ENCODE results near the gene ITIH5.
"Not testable (repeated sequence)": the region's sequence is repeated elsewhere in the genome, so short reads cannot be mapped to it uniquely, and the experiment has no call there.

ITIH5 gene

GRCh38 chr10:7667262-7668141 is 736 bp upstream of the ITIH5 start:
- Mint-ChIP-seq H3K4me1 (ENCODE audit: low read depth) (peaks cover 2% of the 10 kb centered on the region), H3K36me3 (ENCODE audit: low read depth) (no peaks in the 10 kb centered on the region), H3K4me3 (peak overlapping the region; percentile 61), H3K9me3 (no peaks in the 10 kb centered on the region), H3K27me3 (ENCODE audit: low read depth) (peaks cover 63% of the 10 kb centered on the region), H3K27ac (no peak overlapping the region)
- no peak for DNase-seq (ENCODE audit: low spot score)

DNA sequence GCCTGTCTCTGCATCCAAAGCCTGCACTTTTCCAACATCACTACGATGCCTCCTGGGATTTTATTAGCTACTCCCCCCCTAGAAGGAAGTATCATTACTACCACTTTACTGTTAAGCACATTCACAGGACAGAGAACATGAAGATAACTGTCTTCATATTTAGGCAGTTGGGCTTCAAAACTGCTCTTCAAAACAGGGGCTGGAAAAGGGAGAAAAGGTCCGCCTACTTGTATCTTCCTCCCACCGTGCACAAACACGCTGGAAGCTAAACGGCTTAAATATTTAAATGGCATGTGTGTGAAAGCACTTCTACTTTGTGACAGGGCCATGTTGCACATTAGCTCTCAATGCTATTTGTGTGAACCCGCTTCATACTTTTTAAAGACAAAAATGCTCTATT is 999 bp downstream of the ITIH5 start:
- DNase-seq (ENCODE audit: low spot score), result no peak
- Mint-ChIP-seq H3K27ac (no peak overlapping the region), H3K36me3 (ENCODE audit: low read depth) (no peaks in the 10 kb centered on the region), H3K9me3 (no peaks in the 10 kb centered on the region), H3K4me1 (ENCODE audit: low read depth) (peaks cover 2% of the 10 kb centered on the region), H3K27me3 (ENCODE audit: low read depth) (peaks cover 58% of the 10 kb centered on the region), H3K4me3 (peak overlapping the region; percentile 51)

DNA sequence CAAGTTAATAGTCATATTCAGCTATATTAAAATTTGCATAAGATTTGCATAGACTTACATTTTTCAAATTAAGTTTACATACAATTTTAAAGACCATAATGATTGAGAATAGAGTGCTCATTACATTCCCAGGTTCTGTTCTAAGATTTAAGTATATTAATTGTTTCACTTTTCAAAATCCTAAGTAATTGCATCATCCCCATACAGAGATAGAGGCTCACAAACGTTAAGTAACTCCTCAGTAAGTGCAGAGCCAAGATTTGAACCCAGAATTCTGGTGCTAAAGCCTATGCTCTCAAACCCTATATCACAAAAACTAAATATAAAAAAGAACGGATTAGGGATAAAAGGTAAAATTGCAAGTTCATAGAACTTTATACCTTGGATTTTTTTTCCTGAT is 2.1 kb downstream of the ITIH5 start:
- Mint-ChIP-seq H3K36me3 (ENCODE audit: low read depth) (no peaks in the 10 kb centered on the region), H3K4me3 (no peak overlapping the region), H3K27ac (no peak overlapping the region), H3K4me1 (ENCODE audit: low read depth) (peaks cover 2% of the 10 kb centered on the region), H3K27me3 (ENCODE audit: low read depth) (peaks cover 53% of the 10 kb centered on the region), H3K9me3 (no peaks in the 10 kb centered on the region)
- no peak for DNase-seq (ENCODE audit: low spot score)

GRCh38 chr10:7662522-7662921 is 4.2 kb downstream of the ITIH5 start:
- no peak for DNase-seq (ENCODE audit: low spot score)
- H3K36me3 Mint-ChIP-seq (ENCODE audit: low read depth), result no peaks in the 10 kb centered on the region

GRCh38 chr10:7659560-7659959 is 7.2 kb downstream of the ITIH5 start:
- Mint-ChIP-seq H3K27me3 (ENCODE audit: low read depth) (peaks cover 22% of the 10 kb centered on the region), H3K4me1 (ENCODE audit: low read depth) (no peaks in the 10 kb centered on the region), H3K27ac (no peak overlapping the region), H3K9me3 (no peaks in the 10 kb centered on the region), H3K36me3 (ENCODE audit: low read depth) (no peaks in the 10 kb centered on the region), H3K4me3 (no peak overlapping the region)
- DNase-seq (ENCODE audit: low spot score), result no peak

More at GRCh38 chr10:7662522-7662921, 4.2 kb downstream of the ITIH5 start:
- no peaks in the 10 kb centered on the region for H3K4me1 Mint-ChIP-seq (ENCODE audit: low read depth)
- H3K27me3 Mint-ChIP-seq (ENCODE audit: low read depth), result peaks cover 34% of the 10 kb centered on the region
- H3K9me3 Mint-ChIP-seq, result no peaks in the 10 kb centered on the region
- H3K27ac Mint-ChIP-seq, result no peak overlapping the region
- H3K4me3 Mint-ChIP-seq, result no peak overlapping the region

GRCh38 chr10:7657552-7657951 is 9.2 kb downstream of the ITIH5 start:
- Mint-ChIP-seq H3K4me3 (no peak overlapping the region), H3K36me3 (ENCODE audit: low read depth) (no peaks in the 10 kb centered on the region), H3K4me1 (ENCODE audit: low read depth) (no peaks in the 10 kb centered on the region), H3K9me3 (no peaks in the 10 kb centered on the region), H3K27ac (no peak overlapping the region), H3K27me3 (ENCODE audit: low read depth) (peaks cover 21% of the 10 kb centered on the region)
- DNase-seq (ENCODE audit: low spot score), result no peak

DNA sequence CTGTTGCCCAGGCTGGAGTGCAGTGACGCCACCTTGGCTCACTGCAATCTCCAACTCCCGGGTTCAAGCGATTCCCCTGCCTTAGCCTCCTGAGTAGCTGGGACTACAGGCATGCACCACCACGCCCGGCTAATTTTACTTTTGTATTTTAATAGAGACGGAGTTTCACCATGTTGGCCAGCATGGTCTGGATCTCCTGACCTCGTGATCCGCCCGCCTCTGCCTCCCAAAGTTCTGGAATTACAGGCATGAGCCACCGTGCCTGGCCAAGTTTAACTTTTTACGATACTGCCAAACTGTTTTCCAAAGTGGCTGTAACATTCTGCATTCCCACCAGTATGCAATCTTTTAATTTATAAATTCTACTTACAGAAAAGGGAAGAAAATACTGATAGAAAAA is 9.7 kb downstream of the ITIH5 start:
- not testable (repeated sequence) for H3K9me3 Mint-ChIP-seq; H3K4me1 Mint-ChIP-seq (ENCODE audit: low read depth); H3K36me3 Mint-ChIP-seq (ENCODE audit: low read depth); H3K4me3 Mint-ChIP-seq; H3K27ac Mint-ChIP-seq; DNase-seq (ENCODE audit: low spot score)
- peaks cover 18% of the 10 kb centered on the region for H3K27me3 Mint-ChIP-seq (ENCODE audit: low read depth)

DNA sequence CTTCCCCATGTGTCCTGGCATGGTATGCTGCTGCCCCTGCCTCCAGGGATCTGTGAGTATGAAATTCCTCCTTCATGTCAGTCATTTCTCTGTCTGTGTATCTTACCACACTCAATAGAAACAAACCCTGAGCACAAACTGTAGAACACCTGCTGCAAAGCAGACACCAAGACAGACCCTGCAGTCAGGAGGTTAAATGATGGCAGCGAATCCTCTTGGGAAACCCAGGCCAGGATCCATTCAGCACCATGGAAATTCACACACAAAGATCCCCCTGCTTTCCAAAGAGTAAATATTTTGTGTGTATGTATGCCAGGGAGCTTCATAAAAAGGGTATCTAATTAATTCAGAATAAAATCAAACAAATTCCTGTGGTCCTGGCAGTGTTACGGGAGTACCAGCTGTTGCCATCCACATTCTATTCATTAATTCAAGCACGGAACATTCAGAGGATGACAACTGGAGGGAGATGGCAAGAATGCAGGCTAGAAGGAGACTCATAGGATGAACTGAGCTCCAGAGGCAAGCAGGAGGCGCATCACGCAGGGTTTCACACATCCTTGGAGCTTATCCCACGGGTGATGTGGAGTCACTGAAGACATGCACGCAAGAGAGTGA is 14.8 kb downstream of the ITIH5 start:
- Mint-ChIP-seq H3K9me3 (no peaks in the 10 kb centered on the region), H3K36me3 (ENCODE audit: low read depth) (no peaks in the 10 kb centered on the region), H3K27ac (no peak overlapping the region), H3K4me3 (no peak overlapping the region), H3K27me3 (ENCODE audit: low read depth) (peaks cover 21% of the 10 kb centered on the region), H3K4me1 (ENCODE audit: low read depth) (no peaks in the 10 kb centered on the region)
- DNase-seq (ENCODE audit: low spot score), result no peak

GRCh38 chr10:7649673-7650300 is 17.0 kb downstream of the ITIH5 start:
- Mint-ChIP-seq H3K4me3 (no peak overlapping the region), H3K27me3 (ENCODE audit: low read depth) (peaks cover 20% of the 10 kb centered on the region), H3K4me1 (ENCODE audit: low read depth) (no peaks in the 10 kb centered on the region), H3K9me3 (no peaks in the 10 kb centered on the region), H3K36me3 (ENCODE audit: low read depth) (no peaks in the 10 kb centered on the region), H3K27ac (no peak overlapping the region)
- DNase-seq (ENCODE audit: low spot score), result no peak

DNA sequence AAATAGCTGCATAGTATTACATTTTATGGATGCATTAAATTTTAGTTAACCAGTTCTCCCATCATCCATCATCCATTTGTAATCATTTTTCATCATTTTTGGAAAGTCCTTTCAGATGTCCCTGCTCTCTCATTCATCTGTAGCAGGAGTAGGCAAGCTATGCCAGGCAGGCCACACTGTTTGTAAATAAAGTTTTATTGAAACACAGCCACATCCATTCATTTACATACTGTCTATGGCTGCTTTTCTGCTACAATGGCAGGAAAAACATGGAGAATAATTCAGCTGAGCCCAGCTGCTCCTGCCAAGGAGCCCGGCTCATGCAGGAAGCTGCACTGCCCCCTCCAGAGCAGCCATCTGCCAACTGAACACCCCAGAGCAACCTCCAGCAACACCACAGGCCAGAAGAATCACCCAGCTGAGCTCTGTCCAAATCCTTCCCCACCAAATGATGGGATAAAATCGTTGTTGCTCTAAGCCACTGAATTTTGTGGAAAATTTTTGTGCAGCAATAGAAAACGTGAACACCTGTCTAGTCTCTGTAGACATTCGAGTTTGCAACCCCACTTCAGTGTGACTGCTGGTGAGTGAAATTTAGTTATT is 19.6 kb downstream of the ITIH5 start:
- DNase-seq (ENCODE audit: low spot score), result no peak
- H3K9me3 Mint-ChIP-seq, result no peaks in the 10 kb centered on the region
- no peaks in the 10 kb centered on the region for H3K36me3 Mint-ChIP-seq (ENCODE audit: low read depth)
- no peak overlapping the region for H3K4me3 Mint-ChIP-seq
- H3K27ac Mint-ChIP-seq, result no peak overlapping the region
- H3K4me1 Mint-ChIP-seq (ENCODE audit: low read depth), result no peaks in the 10 kb centered on the region
- H3K27me3 Mint-ChIP-seq (ENCODE audit: low read depth), result peaks cover 11% of the 10 kb centered on the region

- no peak for DNase-seq (ENCODE audit: low spot score)
- Mint-ChIP-seq H3K27ac (no peak overlapping the region), H3K4me1 (ENCODE audit: low read depth) (no peaks in the 10 kb centered on the region), H3K27me3 (ENCODE audit: low read depth) (peaks cover 28% of the 10 kb centered on the region), H3K4me3 (no peak overlapping the region), H3K36me3 (ENCODE audit: low read depth) (no peaks in the 10 kb centered on the region), H3K9me3 (peaks cover 4% of the 10 kb centered on the region)
Observed at GRCh38 chr10:7642491-7643011, 24.2 kb downstream of the ITIH5 start.

DNA sequence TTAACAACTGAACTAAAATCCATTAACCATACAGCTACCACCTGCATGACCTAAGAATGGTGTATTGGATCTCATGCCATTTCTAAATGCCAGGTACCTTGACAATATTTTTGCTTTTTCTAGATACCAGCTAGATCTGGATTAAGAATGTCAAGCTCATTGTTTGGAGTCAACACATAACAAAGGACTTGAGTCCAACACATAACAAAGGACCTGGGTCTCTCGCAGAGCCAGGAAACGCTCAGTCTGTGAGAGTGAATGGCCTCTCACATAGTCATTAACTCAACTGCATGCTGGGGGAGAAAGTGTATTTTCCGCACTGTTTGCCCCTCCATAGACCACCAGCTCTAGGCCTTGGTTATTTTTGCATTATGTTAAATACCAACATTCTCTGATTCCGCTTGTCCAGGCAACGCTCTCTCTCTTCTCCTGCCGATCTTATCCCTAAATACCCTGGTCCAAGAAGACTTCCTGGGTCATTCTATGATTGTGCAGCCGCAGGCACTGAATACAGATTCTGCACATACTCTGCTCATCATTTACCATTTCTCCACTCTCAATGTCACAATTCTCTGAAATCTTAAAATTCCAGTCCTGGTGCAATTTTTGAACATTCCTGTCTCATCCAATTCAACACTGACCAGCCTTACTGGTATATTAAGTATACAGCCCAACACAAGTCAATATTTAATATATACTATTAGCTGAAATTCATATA is 31.2 kb downstream of the ITIH5 start:
- H3K27me3 Mint-ChIP-seq (ENCODE audit: low read depth), result peaks cover 13% of the 10 kb centered on the region

DNA sequence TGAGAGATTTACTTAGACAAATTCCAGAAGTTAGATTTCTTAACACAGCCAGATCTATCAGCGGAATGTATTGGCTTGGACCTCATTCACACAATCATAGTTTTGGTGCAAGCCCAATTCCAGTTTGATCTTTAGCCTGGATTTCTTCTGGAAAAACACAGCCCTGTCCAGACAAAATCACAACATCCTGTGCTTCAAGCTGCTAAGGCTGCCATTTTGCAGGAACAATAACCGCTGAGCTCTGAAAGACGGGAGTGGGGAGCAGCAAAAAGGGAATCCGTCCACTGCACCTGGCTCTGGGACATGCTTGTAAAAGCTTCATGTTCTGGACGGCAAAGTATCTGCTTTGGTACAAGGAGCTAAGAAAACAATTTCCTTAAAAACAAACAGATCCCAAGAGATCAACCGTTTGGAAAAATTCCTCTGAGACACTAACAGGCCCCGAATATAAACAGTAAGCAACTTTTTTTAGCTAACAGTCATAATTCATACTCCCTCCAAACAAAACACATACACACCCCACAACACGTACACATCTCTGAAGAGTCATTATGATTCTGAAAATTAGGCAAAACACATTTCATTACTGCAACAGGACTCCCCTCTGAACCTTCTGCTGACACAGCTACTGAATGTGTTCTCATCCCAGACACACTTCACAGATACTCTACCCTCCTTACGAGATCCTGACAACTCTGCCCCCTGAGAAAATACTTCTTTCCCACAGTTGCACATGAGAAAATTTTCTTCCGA is 32.4 kb downstream of the ITIH5 start:
- Mint-ChIP-seq H3K4me3 (no peak overlapping the region), H3K9me3 (peaks cover 4% of the 10 kb centered on the region), H3K27ac (no peak overlapping the region), H3K36me3 (ENCODE audit: low read depth) (no peaks in the 10 kb centered on the region), H3K27me3 (ENCODE audit: low read depth) (peaks cover 11% of the 10 kb centered on the region), H3K4me1 (ENCODE audit: low read depth) (no peaks in the 10 kb centered on the region)
- no peak for DNase-seq (ENCODE audit: low spot score)

More for the DNA sequence above, 31.2 kb downstream of the ITIH5 start:
- no peak overlapping the region for H3K4me3 Mint-ChIP-seq
- no peaks in the 10 kb centered on the region for H3K36me3 Mint-ChIP-seq (ENCODE audit: low read depth)
- no peak for DNase-seq (ENCODE audit: low spot score)
- peaks cover 4% of the 10 kb centered on the region for H3K9me3 Mint-ChIP-seq
- no peak overlapping the region for H3K27ac Mint-ChIP-seq
- H3K4me1 Mint-ChIP-seq (ENCODE audit: low read depth), result no peaks in the 10 kb centered on the region
